HepG2 (cell line): ENCODE data around the gene KBTBD13. TPM values are rescaled to one million over a fixed set of nuclear protein-coding genes. Genes with fewer than 3 reads are reported as not detected.

Experiments
- AKAP8 ChIP-seq: sonication (generic); formaldehyde crosslinking; IDR thresholded peaks from 2 replicates; pipeline ENCODE4 v1.5.1; 2020; ENCODE audit warnings: mild to moderate bottlenecking, missing genetic modification reagents
- ATF4 ChIP-seq, 2 experiments: fragments of 450-650 bp in 1 of 2; sonication (generic) in 1 of 2; formaldehyde crosslinking; IDR thresholded peaks; 2 replicates each; pipeline versions ENCODE4 v1.5.0 to v1.8.0; 2020 to 2022; ENCODE audit warnings: mild to moderate bottlenecking in 1 of 2, missing genetic modification reagents in 1 of 2
- CHD4 ChIP-seq: fragments of 200-600 bp; sonication (generic); IDR thresholded peaks from 2 replicates; pipeline ENCODE4 v1.7.0; 2017; ENCODE audit warnings: mild to moderate bottlenecking, low read length, borderline replicate concordance
- DZIP1 ChIP-seq: sonication (generic); formaldehyde crosslinking; IDR thresholded peaks from 2 replicates; pipeline ENCODE4 v1.5.0; 2020; ENCODE audit warnings: mild to moderate bottlenecking, missing genetic modification reagents
- FOXA3 ChIP-seq: IDR thresholded peaks from 2 replicates; pipeline ENCODE4 v1.6.1; 2016; ENCODE audit warnings: missing genetic modification reagents, missing compliant biosample characterization
- HES4 ChIP-seq: sonication (generic); formaldehyde crosslinking; IDR thresholded peaks from 2 replicates; pipeline ENCODE4 v1.9.0; 2021; ENCODE audit warnings: mild to moderate bottlenecking, missing genetic modification reagents, borderline replicate concordance
- HINFP ChIP-seq: sonication (generic); formaldehyde crosslinking; IDR thresholded peaks from 2 replicates; pipeline ENCODE4 v1.4.0; 2020; ENCODE audit warnings: low read depth, mild to moderate bottlenecking, missing genetic modification reagents
- HNRNPUL1 ChIP-seq: fragments of 200-400 bp; formaldehyde crosslinking; IDR thresholded peaks from 2 replicates; pipeline ENCODE4 v1.6.1; 2017; ENCODE audit warnings: low read depth, mild to moderate bottlenecking, low read length, moderate library complexity
- HOXA3 ChIP-seq: sonication (generic); formaldehyde crosslinking; IDR thresholded peaks from 2 replicates; pipeline ENCODE4 v1.5.0; 2020; ENCODE audit warnings: missing genetic modification reagents
- KLF13 ChIP-seq: sonication (generic); formaldehyde crosslinking; IDR thresholded peaks from 2 replicates; pipeline ENCODE4 v1.4.0; 2020; ENCODE audit warnings: mild to moderate bottlenecking, missing genetic modification reagents
- LBX2 ChIP-seq: sonication (generic); formaldehyde crosslinking; IDR thresholded peaks from 2 replicates; pipeline ENCODE4 v1.5.0; 2020; ENCODE audit warnings: missing genetic modification reagents, mild to moderate bottlenecking, borderline replicate concordance
- MED1 ChIP-seq: sonication (generic); formaldehyde crosslinking; IDR thresholded peaks from 2 replicates; pipeline ENCODE4 v1.4.0; 2020; ENCODE audit warnings: missing genetic modification reagents
- MIXL1 ChIP-seq: IDR thresholded peaks from 2 replicates; pipeline ENCODE4 v1.6.1; 2016
- NR1H2 ChIP-seq: sonication (generic); formaldehyde crosslinking; IDR thresholded peaks from 2 replicates; pipeline ENCODE4 v1.8.1; 2022; ENCODE audit warnings: low read depth, missing genetic modification reagents, borderline replicate concordance
- PAWR ChIP-seq: sonication (generic); formaldehyde crosslinking; IDR thresholded peaks from 2 replicates; pipeline ENCODE4 v1.4.0; 2020; ENCODE audit warnings: missing genetic modification reagents, mild to moderate bottlenecking, borderline replicate concordance
- SOX5 ChIP-seq: IDR thresholded peaks from 2 replicates; pipeline ENCODE4 v1.6.1; 2016; ENCODE audit warnings: borderline replicate concordance
- TAF15 ChIP-seq: fragments of 200-400 bp; formaldehyde crosslinking; IDR thresholded peaks from one replicate; pipeline ENCODE4 v1.6.1; 2018; ENCODE audit warnings: mild to moderate bottlenecking, low read depth, low read length; ENCODE audit not compliant: poor library complexity, severe bottlenecking
- THAP11 ChIP-seq: IDR thresholded peaks from 2 replicates; pipeline ENCODE4 v1.6.1; 2016; ENCODE audit warnings: missing biosample characterization, missing genetic modification reagents
- TOPORS ChIP-seq: sonication (generic); formaldehyde crosslinking; IDR thresholded peaks from 2 replicates; pipeline ENCODE4 v1.8.0; 2023; ENCODE audit warnings: mild to moderate bottlenecking, missing genetic modification reagents
- ZC3H4 ChIP-seq: sonication (generic); formaldehyde crosslinking; IDR thresholded peaks from 2 replicates; pipeline ENCODE4 v1.4.0; 2020; ENCODE audit warnings: missing genetic modification reagents, borderline replicate concordance
- ZNF414 ChIP-seq: sonication (generic); formaldehyde crosslinking; IDR thresholded peaks from 2 replicates; pipeline ENCODE4 v1.5.0; 2020; ENCODE audit warnings: missing genetic modification reagents
- ZNF556 ChIP-seq: sonication (generic); formaldehyde crosslinking; IDR thresholded peaks from 2 replicates; pipeline ENCODE4 v1.4.0; 2020; ENCODE audit warnings: mild to moderate bottlenecking, missing genetic modification reagents, borderline replicate concordance
- ZNF570 ChIP-seq: sonication (generic); formaldehyde crosslinking; IDR thresholded peaks from 2 replicates; pipeline ENCODE4 v1.4.0; 2020; ENCODE audit warnings: mild to moderate bottlenecking, missing genetic modification reagents, borderline replicate concordance
- ZNF576 ChIP-seq: sonication (generic); formaldehyde crosslinking; IDR thresholded peaks from 2 replicates; pipeline ENCODE4 v1.4.0; 2020; ENCODE audit warnings: mild to moderate bottlenecking, missing genetic modification reagents
- polyA plus RNA-seq, 8 experiments: library from polyadenylated mRNA; depleted of rRNA in 3 of 8; stranded (reverse) in 7 of 8; unstranded in 1 of 8; fragments of >200 nt; fragmentation: Illumina TruSeq in 4 of 8; extraction: Trizol in 4 of 8; gene quantifications; 2 replicates each; pipeline versions ENCODE4 v1.2.1 to v1.2.3, GENCODE V29; 2011 to 2016; ENCODE audit warnings: low read depth in 4 of 8, missing spikeins in 1 of 8, mixed read lengths in 1 of 8; ENCODE audit not compliant: insufficient read depth in 1 of 8
- total RNA-seq, 5 experiments: library from RNA; depleted of rRNA; stranded (reverse); fragments of >200 nt; fragmentation: Illumina TruSeq; extraction: Trizol; gene quantifications; 2 replicates each; pipeline ENCODE4 v1.2.3, GENCODE V29; 2016; ENCODE audit warnings: low read depth in 1 of 5

KBTBD13 gene
- total and polyA plus RNA-seq, 2 of the 13 experiments (the other 11 are each of a cell fraction or from before 2014, with no cell fraction given): not detected

- TF ChIP-seq DZIP1 (CRISPR knock-in tag) (no peak), HOXA3 (CRISPR knock-in tag) (peak; percentile 69), MED1 (peak; percentile 93), AKAP8 (CRISPR knock-in tag) (no peak), ATF4 (CRISPR knock-in tag; IDR thresholded peaks at IDR 0.05) (0 out of 4 replicates have a peak, but pooled peaks of 1 of the 2 experiments have one; percentile 48), HINFP (CRISPR knock-in tag) (no peak), THAP11 (CRISPR knock-in tag) (peak; percentile 73), HNRNPUL1 (no peak), MIXL1 (CRISPR knock-in tag) (peak; percentile 74), ZNF556 (no peak; the same call in 1 of the 2 replicates), ZNF570 (no peak), NR1H2 (CRISPR knock-in tag) (no peak), CHD4 (peak; percentile 80; the same call in 1 of the 2 replicates), KLF13 (CRISPR knock-in tag) (no peak), SOX5 (CRISPR knock-in tag) (peak; percentile 99), ZNF414 (CRISPR knock-in tag) (no peak), ZC3H4 (no peak), FOXA3 (CRISPR knock-in tag) (peak; percentile 91), TAF15 (no peak), ZNF576 (CRISPR knock-in tag) (no peak), PAWR (no peak), HES4 (CRISPR knock-in tag) (no peak), LBX2 (CRISPR knock-in tag) (no peak), TOPORS (0 out of 2 replicates have a peak, but pooled peaks have one; percentile 8)
Measured at GRCh38 chr15:65044724-65045481, 31.6 kb upstream of the KBTBD13 start, which contains the start of gene SLC51B (continued).
